Measurements from ENCODE around the gene AHRR. TPM values are rescaled to one million over a fixed set of nuclear protein-coding genes. Genes with fewer than 3 reads are reported as not detected.
A peak's percentile ranks its signal among the peaks of the same experiment; 100 is the strongest.

AHRR gene
- total RNA-seq, 4 donors from 2014 or later = 0.26 to 9.1 (median 6.6) TPM; not detected in 1

GRCh38 chr5:415928-416635 is 94.6 kb downstream of the AHRR start:
- no peak for DNase-seq
- no peaks in the 10 kb centered on the region for H3K9me3 ChIP-seq
- H3K4me3 ChIP-seq = no peak overlapping the region
- TF ChIP-seq CTCF (IDR thresholded peaks at IDR 0.05) (no peak), POLR2A (IDR thresholded peaks at IDR 0.05) (no peak)
- H3K36me3 ChIP-seq = no peaks in the 10 kb centered on the region
- H3K27me3 ChIP-seq = no peaks in the 10 kb centered on the region
- intact Hi-C loops (cut with DNase I; ENCODE audit: low total_unique reads) = no loop called here
- peaks cover 0 to 6% of the 10 kb centered on the region in 2 donors for H3K4me1 ChIP-seq
- peak overlapping the region in 1 of 2 donors; percentile 85 for H3K27ac ChIP-seq

- DNase-seq = no peak
- Histone ChIP-seq H3K4me3 (no peak overlapping the region), H3K27me3 (no peaks in the 10 kb centered on the region), H3K36me3 (no peaks in the 10 kb centered on the region), H3K4me1 (peaks cover 0 to 6% of the 10 kb centered on the region in 2 donors), H3K9me3 (no peaks in the 10 kb centered on the region), H3K27ac (no peak overlapping the region)
- intact Hi-C loops (cut with DNase I; ENCODE audit: low total_unique reads) = no loop called here
- no peak for TF ChIP-seq CTCF (IDR thresholded peaks at IDR 0.05)
Measured at GRCh38 chr5:416636-416960, 95.1 kb downstream of the AHRR start.

GRCh38 chr5:417301-418161 is 96.0 kb downstream of the AHRR start:
- Histone ChIP-seq H3K4me1 (peaks cover 0 to 6% of the 10 kb centered on the region in 2 donors), H3K9me3 (no peaks in the 10 kb centered on the region), H3K27ac (no peak overlapping the region), H3K4me3 (no peak overlapping the region), H3K27me3 (no peaks in the 10 kb centered on the region), H3K36me3 (no peaks in the 10 kb centered on the region)
- no peak for DNase-seq
- TF ChIP-seq CTCF (IDR thresholded peaks at IDR 0.05) (no peak), POLR2A (IDR thresholded peaks at IDR 0.05) (no peak)
- intact Hi-C loops (cut with DNase I; ENCODE audit: low total_unique reads) = no loop called here

- intact Hi-C loops (cut with DNase I; ENCODE audit: low total_unique reads) = no loop called here
- peaks cover 0 to 6% of the 10 kb centered on the region in 2 donors for H3K4me1 ChIP-seq
- no peak overlapping the region for H3K27ac ChIP-seq
- no peak for DNase-seq
- H3K9me3 ChIP-seq = no peaks in the 10 kb centered on the region
- no peak overlapping the region for H3K4me3 ChIP-seq
- H3K27me3 ChIP-seq = no peaks in the 10 kb centered on the region
- TF ChIP-seq POLR2A (IDR thresholded peaks at IDR 0.05) (no peak), CTCF (IDR thresholded peaks at IDR 0.05) (no peak)
- H3K36me3 ChIP-seq = no peaks in the 10 kb centered on the region
Measured at GRCh38 chr5:418162-419121, 96.9 kb downstream of the AHRR start.
